ENCODE data around the gene ENOSF1. TPM values are rescaled to one million over a fixed set of nuclear protein-coding genes. Genes with fewer than 3 reads are reported as not detected.

Gene ENOSF1
- total and polyA plus RNA-seq, 2 donors (not counting 1 experiment from before 2014, with no cell fraction given): 8.2 to 23.3 TPM

DNA sequence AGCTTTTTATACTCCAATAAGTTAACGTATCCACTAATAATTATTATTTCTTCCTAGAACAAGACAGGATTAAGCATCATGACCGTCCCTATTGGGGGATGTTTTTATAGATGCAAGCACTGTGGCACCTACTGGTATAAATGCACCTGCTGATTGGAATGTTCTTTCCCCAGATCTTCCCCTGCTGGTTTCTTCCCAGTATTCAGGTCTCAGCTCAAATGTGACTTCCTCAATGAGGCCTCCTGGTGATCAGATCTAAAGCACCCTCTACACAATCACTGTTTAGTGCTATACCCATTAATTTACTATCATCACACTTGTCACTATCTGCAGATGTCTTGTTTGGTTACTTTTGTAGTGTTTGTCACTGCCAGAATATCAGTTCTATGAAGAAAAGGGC is 58.9 kb downstream of the ENOSF1 start:
- H4K20me1 ChIP-seq (ENCODE audit: control insufficient read depth, extremely low read depth, insufficient read depth, low read length): no peaks in the 10 kb centered on the region
- no peaks in the 10 kb centered on the region for H3K36me3 ChIP-seq (ENCODE audit: control insufficient read depth, insufficient read depth, low read length)
- no peaks in the 10 kb centered on the region for H3K4me1 ChIP-seq (ENCODE audit: control insufficient read depth, extremely low read depth, insufficient read depth, low read length)
- H3K9me3 ChIP-seq (ENCODE audit: control insufficient read depth, insufficient read depth, low read depth, low read length): no peaks in the 10 kb centered on the region
- H2AFZ ChIP-seq (ENCODE audit: low read length): no peak overlapping the region
- no peak overlapping the region for H3K27ac ChIP-seq (ENCODE audit: insufficient read depth, low read length)
- H3K9ac ChIP-seq (ENCODE audit: insufficient read depth, low read length): no peak overlapping the region
- TF ChIP-seq, protein P1, sequence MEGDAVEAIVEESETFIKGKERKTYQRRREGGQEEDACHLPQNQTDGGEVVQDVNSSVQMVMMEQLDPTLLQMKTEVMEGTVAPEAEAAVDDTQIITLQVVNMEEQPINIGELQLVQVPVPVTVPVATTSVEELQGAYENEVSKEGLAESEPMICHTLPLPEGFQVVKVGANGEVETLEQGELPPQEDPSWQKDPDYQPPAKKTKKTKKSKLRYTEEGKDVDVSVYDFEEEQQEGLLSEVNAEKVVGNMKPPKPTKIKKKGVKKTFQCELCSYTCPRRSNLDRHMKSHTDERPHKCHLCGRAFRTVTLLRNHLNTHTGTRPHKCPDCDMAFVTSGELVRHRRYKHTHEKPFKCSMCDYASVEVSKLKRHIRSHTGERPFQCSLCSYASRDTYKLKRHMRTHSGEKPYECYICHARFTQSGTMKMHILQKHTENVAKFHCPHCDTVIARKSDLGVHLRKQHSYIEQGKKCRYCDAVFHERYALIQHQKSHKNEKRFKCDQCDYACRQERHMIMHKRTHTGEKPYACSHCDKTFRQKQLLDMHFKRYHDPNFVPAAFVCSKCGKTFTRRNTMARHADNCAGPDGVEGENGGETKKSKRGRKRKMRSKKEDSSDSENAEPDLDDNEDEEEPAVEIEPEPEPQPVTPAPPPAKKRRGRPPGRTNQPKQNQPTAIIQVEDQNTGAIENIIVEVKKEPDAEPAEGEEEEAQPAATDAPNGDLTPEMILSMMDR (conservative IDR thresholded peaks at IDR 0.05 in 1 of 2, IDR thresholded peaks at IDR 0.05 in 1 of 2; ENCODE audit: low read depth in 1 of 2, low read length in 2 of 2): no peak
- no peak for TF ChIP-seq EZH2 (IDR thresholded peaks at IDR 0.05; ENCODE audit: low read length, missing control alignments)
- peaks cover 2% of the 10 kb centered on the region for H3K79me2 ChIP-seq (ENCODE audit: control insufficient read depth, insufficient read depth, low read length)
- no peaks in the 10 kb centered on the region for H3K27me3 ChIP-seq (ENCODE audit: control insufficient read depth, insufficient read depth, low read length)
- DNase-seq (ENCODE audit: low read depth in 2 of 2): no peak
- no peak overlapping the region for H3K4me2 ChIP-seq (ENCODE audit: extremely low read depth, insufficient read depth, low read length)
- H3K4me3 ChIP-seq (replicated peaks in 1 of 4; ENCODE audit: control extremely low read depth in 1 of 4, insufficient read depth in 1 of 4, low read depth in 3 of 4, low read length in 4 of 4): no peak overlapping the region

DNA sequence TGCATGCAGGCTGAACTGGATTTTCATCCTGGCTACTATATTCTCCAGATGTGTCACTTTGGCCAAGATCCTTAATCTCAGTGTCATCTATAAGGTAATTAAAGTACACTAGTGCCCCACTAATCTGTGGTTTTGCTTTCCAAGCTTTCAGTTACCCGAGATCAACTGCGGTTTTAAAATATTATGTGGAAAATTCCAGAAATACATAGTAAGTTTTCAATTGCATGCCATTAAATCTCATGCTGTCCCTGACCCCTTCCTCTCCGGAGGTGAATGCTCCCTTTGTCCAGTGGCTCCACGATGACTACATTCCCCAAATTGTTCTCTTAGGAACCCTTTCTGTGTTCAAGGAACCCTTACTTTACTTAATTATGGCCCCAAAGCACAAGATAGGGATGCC is 60.3 kb downstream of the ENOSF1 start:
- Histone ChIP-seq H3K4me2 (ENCODE audit: extremely low read depth, insufficient read depth, low read length) (no peak overlapping the region), H3K36me3 (ENCODE audit: control insufficient read depth, insufficient read depth, low read length) (no peaks in the 10 kb centered on the region), H2AFZ (ENCODE audit: low read length) (no peak overlapping the region), H3K4me3 (replicated peaks in 1 of 4; ENCODE audit: control extremely low read depth in 1 of 4, insufficient read depth in 1 of 4, low read depth in 3 of 4, low read length in 4 of 4) (no peak overlapping the region), H3K79me2 (ENCODE audit: control insufficient read depth, insufficient read depth, low read length) (no peaks in the 10 kb centered on the region), H3K9me3 (ENCODE audit: control insufficient read depth, insufficient read depth, low read depth, low read length) (no peaks in the 10 kb centered on the region), H3K9ac (ENCODE audit: insufficient read depth, low read length) (no peak overlapping the region), H3K27ac (ENCODE audit: insufficient read depth, low read length) (no peak overlapping the region), H3K27me3 (ENCODE audit: control insufficient read depth, insufficient read depth, low read length) (no peaks in the 10 kb centered on the region), H3K4me1 (ENCODE audit: control insufficient read depth, extremely low read depth, insufficient read depth, low read length) (no peaks in the 10 kb centered on the region), H4K20me1 (ENCODE audit: control insufficient read depth, extremely low read depth, insufficient read depth, low read length) (no peaks in the 10 kb centered on the region)
- no peak for TF ChIP-seq EZH2 (IDR thresholded peaks at IDR 0.05; ENCODE audit: low read length, missing control alignments)
- TF ChIP-seq, protein P1 (conservative IDR thresholded peaks at IDR 0.05 in 1 of 2, IDR thresholded peaks at IDR 0.05 in 1 of 2; ENCODE audit: low read depth in 1 of 2, low read length in 2 of 2): no peak
- peak in 1 of 2 donors; percentile 11 for DNase-seq (ENCODE audit: low read depth in 2 of 2)

DNA sequence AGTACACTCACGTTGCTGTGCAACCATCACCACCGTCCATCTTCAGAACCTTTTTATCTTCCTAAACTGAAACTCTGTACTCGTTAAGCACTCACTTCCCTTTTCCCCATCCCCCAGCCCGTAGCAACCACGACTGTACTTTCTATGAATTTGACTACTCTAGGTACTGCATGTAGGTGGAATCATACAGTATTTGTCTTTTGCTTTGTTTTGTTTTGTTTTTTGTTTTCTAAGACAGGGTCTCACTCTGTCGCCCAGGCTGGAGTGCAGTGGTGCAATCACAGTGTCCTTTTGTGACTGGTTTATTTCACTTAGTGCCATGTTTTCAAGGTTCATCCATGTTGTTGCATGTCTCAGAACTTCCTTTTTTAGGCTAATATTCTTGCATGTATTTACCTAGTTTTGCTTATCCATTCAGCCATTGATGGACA is 62.0 kb downstream of the ENOSF1 start:
- Histone ChIP-seq H3K27me3 (ENCODE audit: control insufficient read depth, insufficient read depth, low read length) (no peaks in the 10 kb centered on the region), H3K79me2 (ENCODE audit: control insufficient read depth, insufficient read depth, low read length) (no peaks in the 10 kb centered on the region), H3K36me3 (ENCODE audit: control insufficient read depth, insufficient read depth, low read length) (no peaks in the 10 kb centered on the region), H3K9ac (ENCODE audit: insufficient read depth, low read length) (no peak overlapping the region), H3K4me3 (replicated peaks in 1 of 4; ENCODE audit: control extremely low read depth in 1 of 4, insufficient read depth in 1 of 4, low read depth in 3 of 4, low read length in 4 of 4) (no peak overlapping the region), H4K20me1 (ENCODE audit: control insufficient read depth, extremely low read depth, insufficient read depth, low read length) (no peaks in the 10 kb centered on the region), H3K4me2 (ENCODE audit: extremely low read depth, insufficient read depth, low read length) (no peak overlapping the region), H2AFZ (ENCODE audit: low read length) (no peak overlapping the region), H3K9me3 (ENCODE audit: control insufficient read depth, insufficient read depth, low read depth, low read length) (no peaks in the 10 kb centered on the region), H3K4me1 (ENCODE audit: control insufficient read depth, extremely low read depth, insufficient read depth, low read length) (no peaks in the 10 kb centered on the region), H3K27ac (ENCODE audit: insufficient read depth, low read length) (no peak overlapping the region)
- no peak for TF ChIP-seq EZH2 (IDR thresholded peaks at IDR 0.05; ENCODE audit: low read length, missing control alignments)
- TF ChIP-seq, protein P1 (conservative IDR thresholded peaks at IDR 0.05 in 1 of 2, IDR thresholded peaks at IDR 0.05 in 1 of 2; ENCODE audit: low read depth in 1 of 2, low read length in 2 of 2): no peak
- no peak for DNase-seq (ENCODE audit: low read depth in 2 of 2)
